SKM-1 treated with dmso at 0.1 percent for 144 hours (cell line): ENCODE measurements around the gene ZNF155.
"Not testable (repeated sequence)": the region's sequence is repeated elsewhere in the genome, so short reads cannot be mapped to it uniquely, and the experiment has no call there.

Source experiments
- DNase-seq: peaks from one replicate; lab custom pipeline; 2025; ENCODE audit not compliant: unreplicated experiment; lab: John Stamatoyannopoulos, UW

ZNF155 gene

DNA sequence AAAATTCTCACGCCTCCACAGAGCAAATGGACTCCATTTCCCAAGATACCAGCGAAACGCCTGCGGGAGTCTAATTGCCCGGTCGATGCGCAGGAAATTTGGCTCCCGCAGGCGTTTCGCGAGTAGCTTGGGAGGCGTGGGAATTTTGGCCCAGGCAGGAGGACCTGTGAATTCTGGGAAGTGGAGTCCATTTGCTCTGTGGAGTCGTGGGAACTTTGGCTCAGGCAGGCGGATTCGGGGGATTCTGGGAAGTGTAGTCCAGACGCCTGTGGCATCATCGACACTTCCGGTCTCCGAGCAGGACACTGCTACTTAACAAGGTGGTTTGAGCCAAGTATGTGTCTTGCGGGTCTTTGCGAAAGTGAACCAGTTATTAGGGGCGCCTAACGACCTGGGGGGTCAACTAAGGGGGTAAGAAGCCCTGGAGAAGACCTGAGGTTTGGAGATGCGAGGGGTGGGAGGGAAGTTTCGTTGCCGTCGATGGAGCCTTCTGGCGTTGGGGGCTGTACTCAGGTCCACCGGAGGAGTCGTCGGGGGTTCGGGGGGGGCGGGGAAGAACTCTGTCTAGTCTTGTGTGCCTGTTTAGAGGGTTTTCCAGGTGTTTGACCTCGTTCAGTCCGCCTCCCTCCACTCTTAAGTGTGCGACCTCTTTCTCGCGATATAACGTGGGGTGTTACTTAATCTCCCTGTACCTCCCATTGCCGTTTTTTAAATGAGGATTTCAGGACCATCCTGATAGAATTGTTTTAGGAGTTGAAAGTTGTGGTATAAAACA, at the start of gene ZNF155:
Gene ZNF155, plus strand, starts transcription at position 277 of the 775 bp plus-strand sequence. CDS start 4,356 bp downstream, outside the sequence.
- DNase-seq: peak; percentile 61

DNA sequence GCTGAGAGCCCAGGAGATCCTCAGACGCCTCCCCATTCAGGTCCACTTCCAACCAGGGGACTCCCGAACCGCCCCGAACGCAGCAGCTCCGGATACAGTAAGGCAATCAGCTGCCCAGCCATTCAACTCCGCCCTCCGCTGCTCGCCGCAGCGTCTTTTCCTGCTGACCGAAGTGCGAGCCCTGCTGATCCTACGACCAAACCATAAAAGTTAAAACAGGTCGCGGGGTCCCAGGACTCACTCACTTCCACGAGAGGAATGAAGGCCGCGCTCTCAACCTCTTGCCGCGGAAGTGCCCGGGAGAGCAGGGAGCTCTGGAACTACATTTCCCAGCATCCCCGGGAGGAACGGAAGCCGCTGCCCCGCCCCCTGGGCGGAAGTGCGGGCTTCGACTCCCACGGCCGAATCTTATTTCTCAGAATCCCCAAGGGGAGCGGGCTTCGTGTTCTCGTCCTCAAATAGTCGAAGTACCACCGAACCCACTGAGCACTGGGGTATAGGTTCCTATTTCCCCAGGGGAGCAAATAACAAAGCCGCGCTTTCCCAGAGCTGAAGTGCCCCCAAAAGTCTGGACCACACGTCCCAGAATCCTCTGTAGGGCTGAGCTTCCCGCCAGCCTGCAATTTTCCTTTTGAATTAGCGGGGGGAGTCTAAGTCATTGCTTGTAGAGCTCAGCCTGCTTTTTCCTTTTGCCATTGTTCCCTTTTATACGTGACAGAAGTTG, 48.8 kb upstream of the ZNF155 start, which contains the start of gene ZNF45:
Gene ZNF45, minus strand, starts transcription at position 298 of the 724 bp plus-strand sequence. CDS start 13,097 bp downstream, outside the sequence.
- peak; percentile 54 for DNase-seq

DNA sequence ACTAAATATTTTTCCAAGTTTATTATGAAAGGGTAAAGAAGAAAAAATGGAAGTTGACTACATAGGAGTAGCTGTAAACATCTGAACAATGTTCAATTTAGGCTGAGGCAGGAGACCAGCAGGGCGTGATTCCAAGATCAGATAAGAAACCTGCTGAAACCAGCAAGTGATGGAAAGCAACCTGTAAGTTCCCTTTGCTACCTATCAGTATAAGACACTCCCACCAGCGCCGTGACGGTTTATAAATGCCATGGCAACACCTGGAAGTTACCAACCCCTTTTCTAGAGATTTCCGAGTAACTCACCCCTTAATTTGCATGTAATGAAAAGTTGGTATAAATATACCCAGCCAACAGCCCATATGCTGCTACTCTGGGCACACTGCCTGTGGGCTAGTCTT, 47.8 kb upstream of the ZNF155 start:
- DNase-seq: no peak

DNA sequence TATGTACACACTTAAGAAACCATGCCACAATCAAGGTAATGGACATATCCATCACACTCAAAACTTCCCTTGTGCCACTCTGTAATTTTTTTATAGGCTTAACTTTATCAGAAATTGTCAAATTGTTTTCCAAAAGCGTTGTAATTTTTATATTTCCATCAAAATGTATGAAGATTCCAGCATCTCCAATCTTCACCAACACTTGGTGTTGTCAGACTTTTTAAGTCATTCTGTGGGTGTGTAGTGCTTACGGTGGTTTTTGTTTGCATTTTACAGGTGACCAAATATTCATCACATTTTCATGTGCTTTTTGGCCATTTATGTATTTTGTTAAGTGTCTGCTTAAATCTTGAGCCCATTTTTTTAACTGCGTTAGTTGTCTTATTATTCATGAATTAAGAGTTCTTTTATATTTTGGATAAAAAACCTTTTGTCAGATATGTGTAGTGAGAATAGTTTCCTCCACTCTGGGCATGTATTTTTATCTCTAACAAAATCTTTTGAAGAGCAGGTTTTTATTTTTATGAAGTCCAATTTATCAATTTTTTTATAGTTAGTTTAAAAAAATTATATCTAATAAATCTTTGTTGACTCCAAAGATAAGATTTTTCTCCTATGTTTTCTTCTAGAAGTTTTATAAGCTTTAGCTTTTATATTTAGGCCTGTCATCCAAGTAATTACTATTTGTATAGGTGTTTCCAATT, 44.3 kb upstream of the ZNF155 start:
- DNase-seq: no peak

DNA sequence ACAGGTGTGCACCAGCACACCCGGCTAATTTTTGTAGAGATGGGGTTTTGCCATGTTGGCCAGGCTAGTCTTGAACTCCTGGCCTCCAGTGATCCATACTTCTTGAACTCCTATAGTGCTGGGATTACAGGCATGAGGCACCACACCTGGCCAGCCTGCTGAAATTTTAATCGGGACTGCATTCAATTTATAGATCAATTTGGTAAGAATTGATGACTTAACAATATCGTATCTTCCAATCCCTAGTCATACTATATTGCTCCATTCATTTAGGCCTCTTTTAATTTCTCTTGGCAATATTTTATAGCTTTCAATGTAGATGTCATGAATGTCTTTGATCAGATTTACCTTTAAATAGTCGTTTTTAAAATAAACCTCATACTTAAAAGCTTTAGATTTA, 43.3 kb upstream of the ZNF155 start:
- DNase-seq: no peak

DNA sequence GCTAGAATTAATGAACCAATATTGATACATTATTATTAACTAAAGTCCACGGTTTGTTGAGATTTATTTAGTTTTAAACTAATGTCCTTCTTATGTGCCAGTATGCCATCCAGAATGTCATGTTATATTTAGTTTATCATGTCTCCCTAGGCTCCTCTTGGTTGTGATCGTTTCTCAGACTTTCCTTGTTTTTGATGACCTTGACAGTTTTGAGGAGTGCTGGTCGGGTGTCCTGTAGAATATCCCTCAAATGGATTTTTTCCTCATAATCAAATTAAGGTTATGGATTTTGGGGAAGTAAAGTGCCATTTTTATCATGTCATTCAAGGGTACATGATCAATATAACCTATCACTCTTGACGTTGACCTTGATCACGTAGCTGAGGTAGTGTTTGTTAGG, 42.8 kb upstream of the ZNF155 start:
- no peak for DNase-seq

DNA sequence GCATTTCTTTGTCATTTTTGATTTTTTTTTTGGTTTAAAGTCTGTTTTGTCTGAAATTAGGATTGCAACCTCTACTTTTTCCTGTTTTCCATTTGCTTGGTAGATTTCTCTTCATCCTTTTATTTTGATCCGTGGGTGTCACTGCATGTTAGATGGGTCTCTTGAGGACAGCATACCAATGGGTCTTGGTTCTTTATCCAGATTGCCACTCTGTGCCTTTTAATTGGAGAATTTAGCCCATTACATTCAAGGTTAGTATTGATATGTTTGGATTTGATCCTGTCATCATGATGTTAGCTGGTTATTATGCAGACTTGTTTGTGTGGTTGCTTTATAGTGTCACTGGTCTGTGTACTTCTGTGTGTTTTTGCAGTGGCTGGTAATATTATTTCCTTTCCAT, 36.6 kb upstream of the ZNF155 start:
- DNase-seq: not testable (repeated sequence)

DNA sequence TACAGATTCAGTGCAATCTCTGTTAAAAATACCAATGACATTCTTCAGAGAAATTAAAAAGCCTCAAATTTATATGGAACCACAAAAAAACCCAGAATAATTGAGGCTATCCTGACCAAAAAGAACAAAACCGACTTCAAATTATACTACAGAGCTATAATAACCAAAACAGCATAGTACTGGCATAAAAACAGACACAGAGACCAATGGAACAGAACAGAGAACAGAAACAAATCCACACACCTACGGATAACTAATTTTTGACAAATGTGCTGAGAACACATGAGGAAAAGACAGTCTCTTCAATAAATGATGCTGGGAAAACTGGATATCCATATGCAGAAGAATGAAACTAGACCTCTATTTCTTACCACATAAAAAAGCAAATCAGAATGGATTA, 34.2 kb upstream of the ZNF155 start:
- DNase-seq: not testable (repeated sequence)

DNA sequence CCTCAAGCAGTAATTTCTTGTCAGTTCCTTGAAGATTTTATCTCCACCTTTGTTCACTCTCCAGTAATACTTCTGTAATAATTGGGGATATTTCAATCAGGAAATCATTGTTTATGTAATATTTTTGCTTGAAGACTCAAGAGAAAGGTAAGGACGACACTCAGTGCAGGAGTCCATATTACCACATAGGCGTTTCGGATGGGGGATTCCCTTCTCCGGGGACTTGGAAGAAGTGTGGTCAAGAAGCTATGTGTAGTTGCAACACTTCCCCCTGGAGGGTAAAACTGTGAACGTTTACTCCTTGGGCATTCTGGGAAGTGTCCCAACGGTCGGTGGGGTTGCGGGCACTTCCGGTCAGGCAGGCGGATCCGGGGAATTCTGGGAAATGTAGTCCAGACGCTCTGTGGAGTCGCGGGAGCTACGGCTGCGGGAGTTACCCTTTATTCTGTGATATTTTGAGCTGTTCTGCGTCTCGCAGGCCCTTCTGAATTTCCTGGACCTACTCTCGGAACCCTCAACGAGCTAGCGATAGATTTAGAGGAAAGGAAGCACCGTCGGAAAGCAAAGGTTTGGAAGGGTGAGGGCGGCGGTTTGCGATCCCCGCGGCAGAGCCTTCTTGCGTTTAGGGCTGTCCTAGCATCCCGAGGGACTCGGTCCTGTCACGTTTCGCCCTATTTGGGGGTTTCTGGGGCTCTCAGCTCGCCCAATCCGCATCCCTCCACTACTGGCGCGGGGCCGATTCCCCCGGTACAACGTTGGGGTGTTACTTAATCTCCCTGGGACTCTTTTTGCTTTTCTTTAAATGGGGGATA, 32.9 kb upstream of the ZNF155 start, which contains the start of gene ZNF221:
Gene ZNF221, plus strand, starts transcription at position 395 of the 812 bp plus-strand sequence. CDS start 11,499 bp downstream, outside the sequence.
- peak; percentile 67 for DNase-seq

DNA sequence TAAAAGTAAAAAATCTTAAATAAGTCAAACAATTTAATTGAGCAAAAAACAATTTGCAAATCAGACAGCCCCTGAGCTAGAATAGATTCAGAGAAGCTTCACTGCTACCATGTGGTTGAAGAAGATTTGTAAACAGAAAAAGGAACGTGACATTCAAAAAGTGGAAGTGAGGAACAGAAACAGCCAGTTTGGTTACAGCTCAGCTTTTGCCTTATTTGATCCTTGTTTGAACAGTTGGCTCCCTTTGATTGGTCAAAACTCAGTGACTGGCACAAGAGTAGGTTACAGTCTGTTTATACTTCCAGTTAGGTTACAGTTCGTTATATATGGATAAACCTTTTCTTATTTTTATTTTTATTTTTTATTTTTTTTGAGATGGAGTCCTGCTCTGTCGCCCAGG, 27.2 kb upstream of the ZNF155 start:
- peak; percentile 0 for DNase-seq

DNA sequence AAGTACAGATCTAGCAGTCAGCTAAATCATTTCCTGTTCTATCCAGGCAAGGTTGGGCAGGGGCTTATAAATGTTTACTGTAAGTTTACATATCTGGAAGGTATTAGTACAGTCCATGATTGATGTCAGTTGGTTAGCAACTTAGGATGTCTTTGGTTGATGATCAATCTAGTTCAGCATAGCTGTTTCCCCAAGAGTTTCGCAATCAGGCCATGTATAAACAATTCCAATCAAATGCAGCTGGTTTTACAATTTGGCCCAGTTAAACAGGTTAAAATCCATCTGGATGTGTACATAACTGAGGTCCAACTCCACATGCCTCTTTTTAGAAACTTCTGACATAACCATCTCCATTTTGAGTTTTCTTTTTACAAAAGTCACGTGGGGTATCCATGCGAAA, 26.1 kb upstream of the ZNF155 start:
- DNase-seq: no peak

DNA sequence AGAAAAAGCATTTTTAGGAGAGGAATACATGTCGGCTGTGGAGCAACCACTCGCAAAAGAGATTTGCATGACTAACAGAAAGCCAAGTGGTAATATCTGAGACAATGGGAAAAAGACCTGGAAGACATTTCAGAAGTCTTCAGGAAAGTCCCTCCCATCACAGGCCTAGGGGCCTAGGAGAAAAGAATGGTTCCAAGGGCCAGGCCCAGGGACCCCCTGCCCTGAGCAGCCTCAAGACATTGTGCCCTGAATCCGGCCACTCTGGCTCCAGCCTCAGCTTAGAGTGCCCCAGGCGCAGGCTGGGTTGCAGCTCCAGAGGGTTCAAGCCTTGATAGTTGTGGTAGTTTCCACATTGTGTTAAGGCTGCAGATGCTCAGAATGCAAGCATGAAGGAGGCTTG, 23.6 kb upstream of the ZNF155 start:
- no peak for DNase-seq

DNA sequence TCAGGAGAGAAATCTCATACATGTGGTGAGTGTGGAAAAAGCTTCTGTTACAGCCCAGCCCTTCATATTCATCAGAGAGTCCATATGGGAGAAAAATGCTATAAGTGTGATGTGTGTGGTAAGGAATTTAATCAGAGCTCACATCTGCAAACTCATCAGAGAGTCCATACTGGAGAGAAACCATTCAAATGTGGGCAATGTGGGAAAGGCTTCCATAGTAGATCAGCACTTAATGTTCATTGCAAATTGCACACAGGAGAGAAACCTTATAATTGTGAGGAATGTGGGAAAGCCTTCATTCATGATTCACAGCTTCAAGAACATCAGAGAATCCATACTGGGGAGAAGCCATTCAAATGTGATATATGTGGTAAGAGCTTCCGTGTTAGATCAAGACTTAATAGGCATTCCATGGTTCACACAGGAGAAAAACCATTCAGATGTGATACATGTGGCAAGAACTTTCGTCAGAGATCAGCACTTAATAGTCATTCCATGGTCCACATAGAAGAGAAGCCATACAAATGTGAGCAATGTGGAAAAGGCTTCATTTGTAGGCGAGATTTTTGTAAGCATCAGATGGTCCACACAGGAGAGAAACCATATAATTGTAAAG, 17.8 kb upstream of the ZNF155 start:
- no peak for DNase-seq

DNA sequence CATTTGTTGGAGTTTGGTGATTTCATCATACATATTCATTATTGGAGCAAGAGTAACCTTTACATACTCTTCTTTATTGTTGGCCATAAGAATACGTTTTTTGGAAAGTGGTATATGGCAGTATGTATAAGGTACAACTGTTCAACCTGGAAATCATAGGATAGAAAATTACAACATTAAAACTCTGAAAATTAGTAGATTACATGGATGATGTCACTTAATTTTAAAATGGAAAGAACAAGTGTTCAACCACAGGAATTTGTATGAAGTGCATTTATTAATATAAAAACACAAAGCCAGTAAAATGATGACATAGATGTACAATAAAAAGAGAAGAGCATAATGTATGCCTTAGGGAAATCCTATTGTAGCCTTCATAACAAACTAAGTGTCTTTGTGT, 7.3 kb upstream of the ZNF155 start:
- DNase-seq: no peak

DNA sequence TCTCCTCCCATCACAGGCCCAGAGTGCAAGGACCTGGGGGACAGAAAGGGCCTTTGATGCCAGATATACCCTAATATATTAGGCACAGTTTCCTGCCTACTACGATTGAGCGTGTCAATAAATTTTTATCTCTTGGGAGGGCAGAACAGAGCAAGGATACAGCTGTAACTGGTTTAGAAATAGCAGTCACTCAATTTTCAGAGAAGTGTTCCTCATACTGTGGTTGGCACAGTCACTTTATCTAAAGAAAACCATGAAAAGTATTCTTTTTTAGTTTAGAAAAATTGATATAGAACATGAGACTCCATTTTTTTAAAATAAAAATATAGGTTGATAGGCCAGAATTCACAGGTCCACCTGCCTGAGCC, 460 bp upstream of the ZNF155 start:
- DNase-seq: no peak

DNA sequence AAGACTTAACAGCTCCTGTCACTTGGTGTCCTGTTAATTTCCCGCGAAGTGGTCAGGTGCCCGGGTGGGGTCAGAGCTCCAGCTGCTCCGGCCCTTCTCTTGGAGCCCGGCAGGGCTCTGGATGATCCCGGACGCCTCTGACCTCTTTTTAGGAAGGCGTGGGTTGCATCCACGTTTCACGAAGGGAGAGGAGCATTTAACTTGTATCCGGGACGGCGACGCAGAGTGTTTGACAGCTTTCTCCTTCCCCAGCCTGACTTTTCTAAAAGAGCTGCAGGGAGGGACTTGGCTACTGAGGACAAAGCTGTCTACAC, 656 bp downstream of the ZNF155 start:
- no peak for DNase-seq

DNA sequence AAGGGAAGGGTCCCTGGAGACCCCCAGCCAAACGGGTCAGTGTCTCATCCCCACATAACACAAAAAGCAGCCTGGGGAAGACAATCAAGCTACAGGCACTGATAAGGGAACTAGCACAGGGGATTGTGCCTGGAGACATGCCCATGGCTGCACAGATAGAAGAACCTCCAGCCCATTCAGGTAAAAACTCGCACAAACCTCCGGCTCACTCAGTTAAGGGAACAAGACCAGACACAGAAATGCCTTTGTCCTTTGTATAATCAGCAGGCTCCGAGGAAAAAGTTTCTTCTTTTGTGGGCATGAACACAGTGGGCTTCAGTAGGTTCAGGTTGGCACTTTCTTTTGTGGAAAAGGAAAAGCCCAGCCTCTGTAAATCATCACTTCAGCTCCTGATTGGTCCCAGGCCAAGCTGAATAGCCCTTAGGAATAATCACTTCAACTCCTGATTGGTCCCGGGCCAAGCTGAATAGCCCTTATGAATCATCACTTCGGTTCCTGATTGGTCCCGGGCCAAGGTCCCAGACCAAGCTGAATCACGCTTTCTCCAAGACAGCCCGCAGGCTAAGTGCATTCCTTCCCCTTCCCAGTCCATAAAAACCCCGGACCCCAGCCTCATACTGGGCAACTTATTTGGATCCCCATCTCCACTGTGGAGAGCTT, 13.8 kb downstream of the ZNF155 start:
- no peak for DNase-seq

DNA sequence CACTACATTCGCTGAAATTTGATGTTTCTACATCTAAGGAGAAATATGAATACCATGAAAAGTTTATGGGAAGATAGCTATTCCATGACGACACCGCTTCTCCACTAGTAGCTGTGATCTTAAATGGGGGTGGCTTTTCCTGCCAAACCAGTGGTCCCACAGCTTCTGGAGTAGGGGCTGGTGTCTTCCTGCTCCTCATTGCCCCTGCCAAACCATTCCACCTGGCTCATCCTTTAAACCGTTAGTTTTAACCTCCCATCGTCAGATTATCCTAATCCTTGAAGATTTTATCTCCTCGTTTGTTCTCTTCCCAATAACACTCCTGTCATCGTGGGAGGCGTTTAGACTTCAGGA, 18.2 kb downstream of the ZNF155 start:
- DNase-seq: no peak

DNA sequence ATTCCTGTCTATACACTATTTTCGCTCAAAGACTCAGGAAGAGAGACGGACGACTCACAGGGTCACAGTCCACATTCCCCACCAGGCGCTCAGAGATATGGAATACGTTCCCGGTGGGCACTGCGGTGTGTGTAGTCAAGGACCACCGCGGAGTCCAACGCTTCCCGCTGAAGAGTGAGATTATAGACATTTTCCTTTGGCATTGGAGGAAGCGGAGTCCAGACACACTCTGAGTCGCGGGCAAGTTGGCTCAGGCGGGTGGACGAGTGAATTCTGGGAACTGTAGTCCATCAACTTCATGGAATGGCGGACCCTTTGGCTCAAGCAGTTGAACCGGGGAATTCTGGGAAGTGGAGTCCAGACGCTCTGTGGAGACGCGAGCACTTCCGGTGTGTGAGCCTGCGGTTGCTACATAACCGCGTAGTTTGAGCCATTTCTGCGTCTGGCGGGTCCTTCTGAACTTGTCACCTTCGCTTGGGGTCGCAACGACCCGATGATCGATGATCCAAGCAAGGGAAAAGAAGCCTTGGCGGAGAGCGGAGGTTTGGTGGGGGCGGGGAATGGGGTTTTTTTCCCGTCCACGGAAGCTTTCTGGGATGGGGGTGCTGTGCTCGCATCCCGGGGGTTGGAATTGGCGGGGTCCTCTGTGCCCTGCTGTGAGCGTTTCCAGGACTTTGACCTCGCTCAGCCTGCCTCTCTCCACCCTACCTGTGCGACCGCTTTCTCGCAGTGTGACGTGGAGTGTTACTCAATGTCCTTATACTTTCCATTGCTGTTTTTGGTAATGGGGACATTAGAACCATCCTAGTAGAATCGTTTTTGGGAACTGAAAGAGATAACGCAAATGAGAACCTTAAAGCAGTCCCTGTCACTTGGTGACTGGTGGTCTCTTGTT, 18.8 kb downstream of the ZNF155 start, which contains the start of gene ZNF230:
Gene ZNF230, plus strand, starts transcription at position 392 of the 895 bp plus-strand sequence. CDS start 4,122 bp downstream, outside the sequence.
- DNase-seq: peak; percentile 90
